ENCODE measurements around the gene CCNC. TPM values are rescaled to one million over a fixed set of nuclear protein-coding genes. Genes with fewer than 3 reads are reported as not detected.

CCNC gene
- 64.2 and 102 TPM in 2 replicates for total RNA-seq

GRCh38 chr6:99568103-99568933 is at the start of gene CCNC:
CCNC (minus strand) TSS chr6:99568660; CDS start chr6:99568527, 133 bp downstream.

GRCh38 chr6:99606656-99607415 is 38.4 kb upstream of the CCNC start, which contains the start of gene PRDM13:
PRDM13 (plus strand) TSS chr6:99606833; CDS start chr6:99607035, 202 bp downstream.

Other genes starting within 250 kb of the CCNC start
- 1.2 TPM in 2 replicates for gene FAXC, start 219.0 kb downstream of the CCNC start, total RNA-seq
- 3.7 and 13.1 TPM in 2 replicates for gene COQ3, start 174.5 kb downstream of the CCNC start, total RNA-seq
- gene PNISR, start 143.4 kb downstream of the CCNC start, total RNA-seq = 90.1 and 90.5 TPM in 2 replicates
- gene USP45, start 53.2 kb downstream of the CCNC start, total RNA-seq = 18.3 and 45.5 TPM in 2 replicates
- gene PRDM13, start 38.2 kb upstream of the CCNC start, total RNA-seq = under 0.01 TPM in 1 of 2 replicates, not detected in the other